HG02938 (cell line): ENCODE measurements around the gene CDKN2B.
A peak's percentile ranks its signal among the peaks of the same experiment; 100 is the strongest.

ENCODE experiments used
- ATAC-seq: cut with Tn5 transposase; IDR thresholded peaks from one replicate; pipeline ENCODE4 v1.9.1; 2021; ENCODE audit warnings: mild to moderate bottlenecking, moderate library complexity; ENCODE audit not compliant: unreplicated experiment

The CDKN2B gene

DNA sequence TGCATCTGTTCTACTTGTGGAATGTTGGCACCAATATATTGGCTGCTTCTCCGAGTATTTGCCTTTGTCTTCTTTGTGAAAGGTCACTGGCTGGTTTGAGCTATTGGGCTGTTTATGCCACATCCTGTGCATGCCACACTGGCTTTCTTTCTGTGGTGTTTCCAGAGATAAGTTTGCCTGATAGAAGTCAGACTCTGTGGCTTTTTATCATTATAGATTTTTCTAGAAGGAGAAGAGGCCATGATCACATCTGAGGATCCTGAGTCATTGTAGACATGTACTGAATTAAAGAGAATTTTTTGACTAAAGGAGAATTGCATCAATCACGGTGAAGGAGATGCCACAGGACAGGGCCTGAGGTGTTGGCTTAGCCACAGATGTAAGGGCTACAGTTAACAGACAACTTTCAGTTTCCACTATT is 26.5 kb upstream of the CDKN2B start:
- ATAC-seq, result no peak

DNA sequence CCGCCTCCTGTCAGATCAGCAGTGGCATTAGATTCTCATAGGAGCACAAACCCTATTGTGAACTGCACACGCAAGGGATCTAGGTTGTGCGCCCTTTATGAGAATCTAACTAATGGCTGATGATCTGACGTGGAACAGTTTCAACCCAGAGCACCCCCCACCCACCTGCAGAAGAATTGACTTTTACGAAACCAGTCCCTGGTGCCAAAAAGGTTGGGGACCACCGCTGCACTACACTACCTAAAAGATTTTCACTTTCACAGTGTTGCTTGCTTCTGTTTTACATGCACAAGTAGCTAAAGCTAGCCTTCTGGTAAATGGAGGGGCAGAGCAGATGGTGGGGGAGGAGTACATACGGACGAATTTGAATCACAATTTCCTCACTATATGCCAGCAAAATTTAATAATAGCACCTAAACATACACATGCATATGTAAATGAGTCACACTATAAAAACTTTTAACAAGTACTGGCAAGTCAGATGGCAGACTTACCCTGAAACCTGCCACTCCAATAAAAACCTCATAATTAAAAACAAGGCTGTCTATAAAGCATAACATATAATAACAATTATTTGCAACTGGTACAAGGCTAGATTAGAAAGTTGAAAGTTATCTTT is 24.0 kb upstream of the CDKN2B start:
- no peak for ATAC-seq

DNA sequence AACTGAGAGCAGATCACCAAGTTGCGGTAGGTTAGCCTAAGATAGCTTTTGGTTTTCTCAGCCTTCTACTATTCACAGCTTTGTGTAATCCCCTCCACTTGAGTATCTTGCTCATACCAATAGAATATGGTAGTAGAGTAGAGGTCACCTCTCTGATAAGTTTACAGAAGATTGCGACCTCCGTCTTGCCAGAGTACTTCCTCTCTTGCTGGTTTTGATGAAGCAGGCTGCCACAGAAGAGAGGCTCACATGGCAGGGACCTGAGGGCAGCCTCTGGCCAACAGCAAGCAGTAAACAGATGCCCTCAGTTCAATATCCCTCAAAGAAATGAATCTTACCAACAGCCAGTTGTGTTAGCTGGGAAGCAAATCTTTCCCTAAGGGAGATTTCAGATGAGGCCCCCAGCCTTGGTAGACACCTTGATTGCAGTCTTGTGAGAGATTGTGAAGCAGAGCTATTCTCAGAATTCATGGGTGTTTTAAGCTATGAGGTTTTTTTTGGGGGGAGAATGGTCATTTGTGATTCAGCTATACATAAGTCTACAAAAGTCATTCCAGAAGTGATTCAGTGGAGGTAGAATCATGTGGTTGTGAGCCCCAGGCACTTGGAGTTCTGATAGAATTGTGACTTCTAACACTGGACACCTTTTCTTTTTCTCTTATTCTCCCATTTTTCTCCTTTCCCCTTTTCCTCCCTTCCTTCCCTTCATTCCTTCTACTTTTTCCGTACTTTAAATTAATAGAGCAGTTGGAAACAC is 22.7 kb upstream of the CDKN2B start:
- ATAC-seq, result no peak

DNA sequence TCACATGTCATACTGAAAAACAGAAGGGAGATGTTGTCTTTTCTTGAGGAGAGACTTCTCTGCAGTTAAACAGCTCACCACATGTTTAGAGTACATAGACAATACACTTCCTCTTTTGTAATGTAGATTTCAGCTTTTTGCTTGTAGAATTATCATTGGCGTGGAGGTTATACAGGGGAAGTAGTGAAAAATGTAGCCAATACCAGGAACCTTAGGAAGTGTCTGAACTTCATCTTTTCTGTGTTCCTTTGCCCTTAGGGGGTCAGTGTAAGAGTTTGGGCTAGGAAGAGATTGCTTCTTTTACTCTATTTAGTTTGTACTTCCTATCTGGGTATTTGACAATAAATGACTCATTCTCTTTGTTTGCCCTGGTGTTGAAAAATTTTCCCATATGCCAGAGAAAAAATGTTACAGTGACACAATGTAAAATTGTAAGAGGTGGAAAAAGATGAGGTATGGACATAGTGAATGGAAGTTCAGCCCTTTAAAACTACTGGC is 21.0 kb upstream of the CDKN2B start:
- ATAC-seq, result peak; percentile 90

DNA sequence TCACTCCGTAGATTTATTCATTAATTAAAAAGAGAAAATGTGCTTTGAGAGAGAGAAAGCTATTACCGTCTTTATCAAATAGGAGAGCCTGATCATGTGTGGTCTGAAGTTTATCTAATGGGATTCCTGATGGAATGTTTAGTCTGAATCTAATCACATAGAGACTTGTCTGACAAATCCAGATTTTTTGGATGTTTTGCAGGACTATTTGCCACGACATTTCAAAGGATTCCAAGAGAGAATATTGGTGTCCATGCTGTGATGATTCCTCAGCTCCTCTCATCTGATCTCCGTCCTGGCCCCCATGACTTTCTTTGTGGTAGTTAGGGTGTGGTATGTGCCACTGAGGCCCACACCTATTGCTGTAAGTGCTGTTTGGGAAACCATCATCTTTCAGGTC is 20.1 kb upstream of the CDKN2B start:
- ATAC-seq, result no peak

DNA sequence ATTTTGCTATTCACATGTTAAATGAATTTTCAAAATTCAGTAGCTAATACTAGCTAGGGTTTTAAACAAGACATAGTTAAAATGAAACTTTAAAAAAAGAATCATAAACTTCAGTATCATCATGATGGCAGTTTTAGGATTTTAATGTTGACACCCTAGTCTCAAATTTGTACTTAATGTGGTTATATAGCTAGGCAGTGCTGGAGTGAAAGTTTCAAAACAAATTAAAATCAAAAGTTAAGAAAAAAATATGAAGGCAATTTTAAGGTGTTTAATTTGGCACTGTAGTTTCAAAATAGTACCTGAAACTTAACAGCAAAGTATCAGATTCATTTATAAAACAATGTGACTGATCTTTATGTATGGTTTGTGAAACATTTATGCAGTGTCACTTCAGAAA is 19.3 kb upstream of the CDKN2B start:
- no peak for ATAC-seq

DNA sequence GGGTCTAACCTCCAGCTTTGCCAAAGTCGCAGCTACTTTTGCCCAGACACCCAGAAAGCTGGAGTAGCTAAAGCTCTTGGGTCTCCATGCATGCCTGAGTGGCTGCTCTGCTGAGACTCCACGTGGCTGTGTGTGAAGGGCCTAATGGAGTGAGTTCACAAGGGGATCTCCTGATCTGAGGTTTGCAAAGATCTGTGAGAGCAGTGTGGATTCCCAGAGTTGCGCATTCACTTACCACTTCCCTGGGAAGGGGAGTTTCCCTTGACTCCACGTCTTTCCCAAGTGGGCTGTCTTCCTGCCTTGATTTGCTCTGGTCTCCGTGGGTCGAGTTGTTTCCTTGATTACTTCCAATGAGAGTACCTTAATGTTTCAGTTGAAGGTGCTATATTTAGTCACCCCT is 17.6 kb upstream of the CDKN2B start:
- ATAC-seq, result no peak

DNA sequence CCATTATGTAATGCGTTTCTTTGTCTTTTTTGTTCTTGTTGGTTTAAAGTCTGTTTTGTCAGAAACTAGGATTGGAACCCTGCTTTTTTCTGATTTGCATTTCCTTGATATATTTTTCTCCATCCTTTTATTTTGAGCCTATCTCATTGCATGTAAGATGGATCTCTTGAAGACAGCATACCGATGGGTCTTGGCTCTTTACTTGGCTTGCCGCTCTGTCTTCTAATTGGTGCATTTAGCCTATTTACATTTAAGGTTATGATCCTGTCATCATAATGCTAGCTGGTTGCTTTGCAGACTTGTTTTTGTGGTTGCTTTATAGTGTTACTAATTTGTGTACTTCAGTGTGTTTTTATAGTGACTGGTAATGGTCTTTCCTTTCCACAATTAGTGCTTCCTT is 13.3 kb upstream of the CDKN2B start:
- ATAC-seq, result no peak

DNA sequence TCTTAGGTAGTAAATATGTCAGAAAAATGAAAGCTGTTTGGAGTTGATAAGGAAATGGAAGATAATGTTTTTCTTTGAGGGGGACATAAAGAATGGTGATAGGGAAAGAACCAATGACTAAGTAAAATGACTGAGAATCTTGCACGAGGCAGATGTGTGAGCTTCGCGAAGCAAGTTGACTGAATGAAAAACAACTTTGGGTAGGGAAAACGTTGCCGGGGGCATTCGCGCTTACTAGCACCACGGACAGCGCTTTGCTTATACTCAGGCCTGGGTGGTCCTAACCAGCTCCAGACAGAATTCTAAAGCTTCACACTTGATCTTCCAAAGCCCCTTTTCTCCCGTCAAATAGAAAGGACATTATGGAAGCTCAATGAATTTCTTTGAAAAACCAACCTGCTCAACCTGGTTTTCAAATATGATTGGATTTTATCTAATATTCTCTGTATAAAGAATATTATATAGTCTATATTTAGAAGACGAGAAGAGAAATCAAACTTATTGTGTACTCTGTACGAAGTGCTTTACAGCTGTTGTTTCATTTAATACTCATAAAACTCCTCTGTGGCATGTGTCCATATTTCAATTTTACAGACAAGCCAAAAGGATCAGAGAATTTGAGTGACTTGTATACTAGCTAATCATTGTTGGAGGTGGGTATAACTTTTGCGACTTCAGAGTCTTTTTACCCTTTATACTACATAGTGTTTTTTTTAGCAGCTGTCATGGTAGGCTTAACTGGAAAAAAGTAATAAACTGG is 1.9 kb upstream of the CDKN2B start:
- no peak for ATAC-seq

DNA sequence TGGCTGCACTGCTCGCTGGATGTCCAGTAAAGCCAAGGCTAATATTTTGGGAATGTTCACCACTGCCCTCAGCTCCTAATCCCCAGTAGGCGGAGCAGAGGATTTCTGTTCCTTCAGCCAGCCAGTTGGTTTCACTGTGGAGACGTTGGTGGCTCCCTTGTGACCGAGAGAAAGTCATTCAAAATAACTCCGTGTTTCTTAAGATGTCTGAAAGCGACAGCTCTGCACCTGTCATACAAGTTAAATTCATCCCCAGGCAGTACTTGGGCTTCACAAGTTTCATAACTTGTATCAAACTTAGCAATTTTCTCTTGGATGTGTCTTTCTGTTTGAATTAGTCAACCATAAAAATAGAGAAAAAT is 382 bp upstream of the CDKN2B start:
- ATAC-seq, result peak; percentile 55

DNA sequence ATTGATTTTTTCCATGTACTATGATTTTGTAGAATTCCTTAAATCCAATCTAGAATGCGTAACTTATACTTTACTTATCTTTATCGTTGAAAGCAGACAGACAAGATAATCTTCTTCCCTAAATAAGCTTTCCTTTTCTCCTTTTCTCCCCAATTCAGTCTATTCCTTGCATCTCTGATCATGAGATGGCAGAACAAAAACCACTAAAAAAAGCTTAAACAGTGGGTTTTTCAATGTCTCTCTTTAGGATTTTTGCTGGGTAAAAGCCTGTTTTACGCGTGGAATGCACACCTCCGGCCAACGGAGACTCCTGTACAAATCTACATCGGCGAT is 755 bp downstream of the CDKN2B start:
- ATAC-seq, result no peak

DNA sequence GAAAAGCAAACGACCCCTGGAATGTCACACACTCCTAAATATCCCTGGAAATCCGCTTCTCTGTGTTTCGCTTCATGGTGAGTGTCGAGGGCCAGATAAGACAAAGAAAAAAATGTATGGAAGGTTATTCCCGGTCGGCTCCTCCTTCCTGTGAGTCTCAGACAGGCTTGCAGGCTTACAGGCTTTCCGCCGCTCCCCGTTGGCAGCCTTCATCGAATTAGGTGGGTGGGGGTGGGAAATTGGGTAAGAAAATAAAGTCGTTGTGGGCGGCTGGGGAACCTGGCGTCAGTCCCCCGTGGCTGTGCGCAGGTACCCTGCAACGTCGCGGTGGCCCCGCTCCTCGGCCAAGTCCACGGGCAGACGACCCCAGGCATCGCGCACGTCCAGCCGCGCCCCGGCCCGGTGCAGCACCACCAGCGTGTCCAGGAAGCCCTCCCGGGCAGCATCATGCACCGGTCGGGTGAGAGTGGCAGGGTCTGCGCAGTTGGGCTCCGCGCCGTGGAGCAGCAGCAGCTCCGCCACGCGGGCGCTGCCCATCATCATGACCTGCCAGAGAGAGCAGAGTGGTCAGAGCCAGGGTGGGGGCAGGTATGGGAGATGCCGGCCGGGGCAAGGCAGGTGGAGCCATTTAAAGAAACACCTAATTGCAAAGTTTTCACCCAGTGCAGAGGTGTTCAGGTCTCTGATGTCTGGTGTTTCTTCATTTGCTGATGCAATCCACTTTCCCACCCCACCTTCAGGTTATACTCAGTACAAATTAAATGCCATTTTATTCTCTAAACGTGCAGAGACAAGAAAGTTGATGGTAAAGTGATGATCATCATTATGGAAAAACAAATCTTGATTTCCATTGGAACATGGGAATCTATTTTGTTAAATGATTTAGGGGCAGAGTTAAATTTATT is 3.2 kb downstream of the CDKN2B start:
- ATAC-seq, result no peak

DNA sequence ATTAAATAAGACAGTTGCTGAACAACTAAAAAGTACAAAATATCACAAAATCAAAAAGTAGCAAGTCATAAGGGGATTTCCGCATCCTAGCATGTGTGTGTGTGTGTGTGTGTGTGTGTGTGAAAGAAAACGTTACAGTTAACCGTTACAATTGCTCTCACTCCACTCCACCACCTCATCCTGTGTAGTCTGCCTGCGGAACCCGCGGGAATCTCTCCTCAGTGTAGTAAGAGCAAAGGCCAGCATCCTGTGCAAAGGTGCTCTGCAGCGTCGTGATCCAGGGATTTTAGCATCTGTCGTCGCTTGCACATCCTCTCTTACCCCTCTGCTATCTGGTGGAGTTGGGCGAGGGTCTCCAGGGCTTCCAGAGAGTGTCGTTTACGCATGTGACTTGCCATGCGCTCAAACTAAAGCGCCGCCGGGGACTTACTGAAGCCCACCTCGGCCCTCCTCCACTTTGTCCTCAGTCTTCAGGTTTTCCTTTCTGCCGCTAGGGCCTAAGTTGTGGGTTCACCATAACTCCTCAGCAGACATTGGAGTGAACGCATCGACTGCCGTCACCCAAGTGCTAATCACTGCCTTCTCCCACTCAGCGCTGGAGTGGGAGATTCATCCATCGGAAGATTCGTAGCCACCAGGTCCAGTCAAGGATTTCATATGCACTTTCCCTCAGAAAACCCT is 3.9 kb downstream of the CDKN2B start:
- no peak for ATAC-seq

DNA sequence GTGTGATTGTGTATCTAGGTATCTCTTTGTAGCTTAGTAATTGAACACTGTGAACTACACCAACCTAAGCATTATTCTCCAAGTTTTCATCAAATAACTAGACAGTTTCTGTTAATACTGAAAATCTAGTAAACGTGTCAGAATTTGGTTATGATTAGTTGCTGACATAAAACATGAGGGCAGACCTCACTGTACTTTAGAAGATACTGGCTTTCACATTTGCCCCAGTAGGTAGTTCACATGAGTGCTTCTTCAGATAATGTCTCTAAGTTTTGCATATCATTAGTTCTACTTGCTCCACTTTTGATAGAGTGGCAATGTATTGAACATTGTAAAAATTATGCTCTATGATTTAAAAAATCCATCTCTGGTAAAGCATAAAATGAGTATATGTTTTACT is 7.1 kb downstream of the CDKN2B start:
- ATAC-seq, result no peak

DNA sequence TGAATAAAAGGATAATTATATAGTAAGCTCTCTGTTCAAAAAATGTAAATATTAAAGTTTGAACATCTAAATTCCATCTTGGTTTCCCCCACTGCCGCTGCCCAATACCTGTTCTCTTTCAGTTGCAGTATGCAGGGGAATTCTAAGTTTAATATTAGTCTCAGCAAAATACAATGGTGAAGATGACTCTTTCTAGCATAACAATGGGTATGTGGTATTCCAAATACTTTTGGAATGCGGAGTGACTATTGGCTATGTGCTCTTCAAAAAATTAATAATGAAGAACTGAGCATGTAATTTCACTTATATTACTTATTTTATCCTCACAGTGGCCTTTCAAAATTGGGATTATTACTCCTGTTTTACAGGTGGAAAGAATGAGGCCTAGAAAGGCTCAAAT is 11.1 kb downstream of the CDKN2B start:
- ATAC-seq, result no peak

DNA sequence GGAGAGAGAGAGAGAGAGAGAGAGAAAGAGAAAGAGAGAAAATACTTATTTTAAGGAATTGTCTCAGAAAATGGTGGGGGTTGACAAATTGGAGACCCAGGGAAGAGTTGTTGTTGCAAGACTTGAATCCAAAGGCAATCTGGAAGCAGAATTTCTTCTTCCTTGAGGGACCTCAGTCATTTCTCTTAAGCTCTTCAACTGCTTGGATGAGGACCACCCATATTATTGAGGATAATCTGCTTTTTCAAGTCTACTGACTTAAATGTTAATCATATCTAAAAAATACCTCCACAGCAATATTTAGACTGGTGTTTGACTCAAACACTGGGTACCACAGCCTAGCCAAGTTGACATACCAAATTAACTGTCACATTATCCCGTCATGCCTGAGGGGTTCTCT is 11.6 kb downstream of the CDKN2B start:
- no peak for ATAC-seq

DNA sequence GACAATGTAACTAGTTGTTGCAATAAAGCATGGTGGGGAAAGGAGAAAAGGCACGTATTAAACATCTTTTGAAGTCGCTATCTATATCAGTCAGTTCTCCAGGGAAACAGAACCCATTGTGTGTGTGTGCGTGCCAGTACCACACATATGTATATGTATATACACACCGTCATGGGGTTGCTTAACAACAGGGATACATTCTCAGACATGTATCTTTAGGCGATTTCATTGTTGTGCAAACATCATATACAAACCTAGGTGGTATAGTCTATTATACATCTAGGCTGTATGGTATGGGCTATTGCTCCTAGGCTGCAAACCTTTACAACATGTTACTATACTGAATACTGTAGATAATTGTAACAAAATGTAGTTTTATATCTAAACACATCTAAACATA is 12.2 kb downstream of the CDKN2B start:
- no peak for ATAC-seq

DNA sequence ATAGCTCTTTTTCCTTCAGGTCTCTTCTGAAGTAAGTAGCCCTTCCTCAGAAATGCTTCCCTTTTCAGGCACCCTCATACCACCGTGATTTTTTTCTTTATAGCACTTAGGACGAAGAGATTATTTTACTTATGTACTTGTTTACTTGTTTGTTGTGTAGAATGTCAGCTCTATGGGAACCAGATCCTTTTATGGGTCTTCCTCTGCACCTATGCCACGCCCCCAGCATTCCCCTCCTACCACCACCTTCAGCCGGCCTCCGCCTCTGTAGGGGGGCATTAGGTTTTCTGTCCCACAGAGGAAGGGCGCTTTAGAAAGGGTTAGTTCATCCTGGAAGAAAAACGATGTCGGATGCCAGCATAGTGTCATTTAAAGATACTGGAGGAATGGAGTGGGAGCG is 12.7 kb downstream of the CDKN2B start:
- no peak for ATAC-seq

DNA sequence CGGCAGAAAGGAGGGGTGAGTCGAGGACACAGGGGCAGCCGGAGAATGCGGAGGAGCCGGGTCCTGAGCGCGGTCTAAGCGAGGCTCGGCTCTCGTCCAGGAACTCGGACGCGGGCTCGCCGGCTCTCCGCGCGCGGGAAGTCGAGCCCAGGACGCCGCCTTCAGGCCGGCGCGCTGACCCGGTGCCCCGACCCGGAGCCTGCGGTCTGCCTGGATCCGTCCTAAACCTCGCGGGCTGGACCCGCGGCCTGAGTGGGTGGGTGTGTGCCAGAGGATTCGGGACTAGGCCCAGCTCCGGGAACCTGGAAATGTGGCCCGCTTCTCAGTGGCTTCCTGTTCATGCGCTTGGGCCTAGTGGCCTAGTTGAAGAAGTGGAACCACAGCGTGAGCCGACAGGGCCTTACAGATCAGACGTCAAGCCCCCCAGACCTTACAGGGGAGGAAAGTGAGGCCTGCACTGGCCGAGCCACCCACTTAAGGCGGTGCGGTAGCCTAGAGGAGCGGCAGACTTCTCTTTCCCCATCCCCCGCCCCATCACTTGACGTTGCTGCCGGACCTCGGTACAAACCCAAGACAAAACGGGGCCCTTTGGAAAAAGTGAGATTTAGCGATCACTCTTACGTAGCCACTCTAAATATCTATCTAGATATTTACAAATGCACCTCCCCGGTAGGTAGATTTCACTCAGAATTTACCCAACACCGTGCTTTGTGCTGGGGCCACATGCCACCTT is 13.3 kb downstream of the CDKN2B start:
- ATAC-seq, result no peak
